K562 (cell line): ENCODE results near the gene TMEM163. TPM values are rescaled to one million over a fixed set of nuclear protein-coding genes. Genes with fewer than 3 reads are reported as not detected.

Source experiments
- ATAC-seq: fragments of 200-7000 bp; cut with Tn5 transposase; 3 replicates; pipeline ENCODE4 v1.9.1; 2020; ENCODE audit warnings: moderate library complexity
- BruUV-seq: library from RNA; stranded (reverse); fragments of 400-500 nt; replicated peaks from 2 replicates; lab custom pipeline; 2021; lab: Mats Ljungman, UMichigan
- CTCF ChIA-PET: fragments of 300-600 bp; formaldehyde crosslinking; extraction: SDS; loops from one replicate; lab custom pipeline; 2021; ENCODE audit warnings: low intra/inter-chr PET ratio; lab: Yijun Ruan, JAX
- POLR2A ChIA-PET: fragments of 300-600, 350-650 bp; sonication (Branson Sonifier 250); formaldehyde crosslinking; extraction: SDS; loops from one replicate; lab custom pipeline; 2021; ENCODE audit warnings: antibody characterized with exemption, inconsistent platforms; lab: Yijun Ruan, JAX
- DNase-seq, 4 experiments: peaks; one replicate each; pipeline versions ENCODE4 v3.0.0 to v3.0.0-alpha.2; 2011 to 2018; ENCODE audit warnings: low spot score in 3 of 4, mixed read lengths in 3 of 4; ENCODE audit errors: extremely low read depth in 1 of 4
- FAIRE-seq: peaks from 2 replicates; lab custom pipeline; 2011; peaks lifted over from hg19 to GRCh38; lab: Jason Lieb, UNC
- H2AFZ ChIP-seq: 2 replicates; pipeline ENCODE4 v1.6.0; 2011; ENCODE audit warnings: low read depth, low read length, control low read depth, inconsistent platforms
- H3K27ac ChIP-seq: fragments of 200-600 bp; 3 replicates; pipeline ENCODE4 v1.8.0; 2011; ENCODE audit warnings: low read depth, mild to moderate bottlenecking, control low read depth, inconsistent platforms, low read length, moderate library complexity, mixed read lengths; ENCODE audit errors: extremely low read depth
- H3K27me3 ChIP-seq, 2 experiments: fragments of 300-600 bp in 1 of 2; 2 replicates in 1 of 2; 3 replicates in 1 of 2; pipeline versions ENCODE4 v1.6.0 to v1.8.0; 2011; ENCODE audit warnings: inconsistent platforms in 2 of 2, low read length in 2 of 2, mild to moderate bottlenecking in 1 of 2, mixed read lengths in 1 of 2, moderate library complexity in 1 of 2; ENCODE audit not compliant: control insufficient read depth in 2 of 2, insufficient read depth in 2 of 2
- H3K36me3 ChIP-seq: fragments of 300-600 bp; 3 replicates; pipeline ENCODE4 v1.8.0; 2011; ENCODE audit warnings: mild to moderate bottlenecking, low read length, inconsistent platforms; ENCODE audit not compliant: control insufficient read depth, insufficient read depth
- H3K4me1 ChIP-seq, 2 experiments: fragments of 200-600 bp in 1 of 2; replicated peaks in 1 of 2; 2 replicates in 1 of 2; 3 replicates in 1 of 2; pipeline versions ENCODE4 v1.5.1 to v1.8.0; 2011; ENCODE audit warnings: inconsistent platforms in 2 of 2, low read length in 2 of 2, mild to moderate bottlenecking in 1 of 2, mixed read lengths in 1 of 2, moderate library complexity in 1 of 2; ENCODE audit not compliant: control insufficient read depth in 2 of 2, insufficient read depth in 2 of 2
- H3K4me2 ChIP-seq: 2 replicates; pipeline ENCODE4 v1.6.1; 2011; ENCODE audit warnings: low read length, control low read depth, inconsistent platforms, mixed read lengths; ENCODE audit not compliant: insufficient read depth
- H3K4me3 ChIP-seq: fragments of 200-600 bp; sonication (generic), shearing (Covaris generic); 2 replicates; pipeline ENCODE4 v1.5.1; 2016; ENCODE audit warnings: control low read depth, inconsistent platforms
- H3K79me2 ChIP-seq: fragments of 200-600 bp; 3 replicates; pipeline ENCODE4 v1.8.0; 2011; ENCODE audit warnings: low read length, inconsistent platforms; ENCODE audit not compliant: control insufficient read depth, insufficient read depth
- H3K9ac ChIP-seq, 2 experiments: 2 replicates each; pipeline versions ENCODE4 v1.6.0 to v1.6.1; 2011; ENCODE audit warnings: low read depth in 2 of 2, low read length in 2 of 2, control low read depth in 1 of 2, inconsistent platforms in 1 of 2, mild to moderate bottlenecking in 1 of 2, mixed read lengths in 1 of 2; ENCODE audit not compliant: insufficient read depth in 1 of 2
- H3K9me1 ChIP-seq: one replicate; pipeline ENCODE4 v1.6.0; 2011; ENCODE audit warnings: inconsistent platforms, mild to moderate bottlenecking, low read length, moderate library complexity; ENCODE audit not compliant: control insufficient read depth, insufficient read depth
- H3K9me3 ChIP-seq: replicated peaks from 2 replicates; pipeline ENCODE4 v1.5.1; 2011; ENCODE audit warnings: low read depth, low read length, inconsistent platforms; ENCODE audit not compliant: control insufficient read depth, insufficient read depth
- H4K20me1 ChIP-seq: replicated peaks from 2 replicates; pipeline ENCODE4 v1.6.1; 2011; ENCODE audit warnings: low read length, inconsistent platforms, mixed read lengths; ENCODE audit not compliant: control insufficient read depth, insufficient read depth
- BRD9 ChIP-seq: fragments of 450-650 bp; IDR thresholded peaks from 2 replicates; pipeline ENCODE4 v1.6.1; 2018; ENCODE audit warnings: low read depth; ENCODE audit not compliant: partially characterized antibody
- CEBPG ChIP-seq, 3 experiments: fragments of 200-800 bp in 1 of 3; sonication (Bioruptor generic) in 1 of 3; sonication (generic) in 1 of 3; formaldehyde crosslinking in 1 of 3; IDR thresholded peaks in 2 of 3; conservative IDR thresholded peaks in 1 of 3; 2 replicates each; pipeline versions ENCODE4 v1.6.1 to v1.8.0; 2016 to 2022; ENCODE audit warnings: missing compliant biosample characterization in 2 of 3, missing genetic modification characterization in 2 of 3, mild to moderate bottlenecking in 1 of 3, missing genetic modification reagents in 1 of 3
- DPF2 ChIP-seq: fragments of 450-650 bp; IDR thresholded peaks from 2 replicates; pipeline ENCODE4 v1.6.1; 2016
- PRMT5 ChIP-seq: sonication (generic); formaldehyde crosslinking; IDR thresholded peaks from 2 replicates; pipeline ENCODE4 v1.5.0; 2020; ENCODE audit warnings: missing genetic modification reagents
- ZNF644 ChIP-seq: fragments of 200-800 bp; sonication (Bioruptor generic); IDR thresholded peaks from 2 replicates; pipeline ENCODE4 v1.6.1; 2016; ENCODE audit warnings: low read depth, missing genetic modification characterization, missing compliant biosample characterization
- WGBS: fragments of 100-300 bp; shearing (Covaris generic); methylation state at CpG from one replicate; pipeline ENCODE4 v1.1.6; 2016; ENCODE audit warnings: low coverage, mixed read lengths; ENCODE audit not compliant: insufficient coverage; ENCODE audit errors: missing lambda C conversion rate; 5-methylcytosine and 5-hydroxymethylcytosine counted together
- in situ Hi-C: fragments of 300-500 bp; cut with MboI; formaldehyde crosslinking; loops from 4 replicates; pipeline ENCODE4 v1.15.0; 2018; ENCODE audit warnings: inconsistent platforms, mixed read lengths
- intact Hi-C: fragments of 100-400 bp; cut with micrococcal nuclease; formaldehyde crosslinking; loops from 2 replicates; pipeline ENCODE4 v1.14.2; 2022
- polyA plus RNA-seq, 8 experiments: library from polyadenylated mRNA; depleted of rRNA in 4 of 8; stranded (reverse) in 5 of 8; unstranded in 3 of 8; fragments of >200 nt; fragmentation: Nextera tagmentation in 2 of 8; fragmentation: Illumina TruSeq in 1 of 8; extraction: Ambion mirVana in 2 of 8; extraction: Trizol in 1 of 8; gene quantifications; 2 replicates each; pipeline versions ENCODE4 v1.2.1 to v1.2.3, GENCODE V29; 2011 to 2014; ENCODE audit warnings: inconsistent platforms in 1 of 8, missing spikeins in 1 of 8
- total RNA-seq, 7 experiments: library from RNA; depleted of rRNA in 6 of 7; stranded (reverse); fragments of >200 nt in 6 of 7; fragmentation: Illumina TruSeq in 2 of 7; extraction: Trizol in 2 of 7; gene quantifications; 2 replicates each; pipeline versions ENCODE4 v1.2.1 to v1.2.3, GENCODE V29; 2011 to 2021; ENCODE audit warnings: low replicate concordance in 1 of 7
- TF ChIP-seq, protein P1 (sequence below): sonication (generic); formaldehyde crosslinking; IDR thresholded peaks from 2 replicates; pipeline ENCODE4 v1.4.0; 2020; ENCODE audit warnings: mild to moderate bottlenecking, missing genetic modification reagents

TMEM163 gene
- total and polyA plus RNA-seq, 9 of the 15 experiments (the other 6 are each of a cell fraction or from before 2014, with no cell fraction given) = 0.04 to 0.68 (median 0.16) TPM; not detected in 3

DNA sequence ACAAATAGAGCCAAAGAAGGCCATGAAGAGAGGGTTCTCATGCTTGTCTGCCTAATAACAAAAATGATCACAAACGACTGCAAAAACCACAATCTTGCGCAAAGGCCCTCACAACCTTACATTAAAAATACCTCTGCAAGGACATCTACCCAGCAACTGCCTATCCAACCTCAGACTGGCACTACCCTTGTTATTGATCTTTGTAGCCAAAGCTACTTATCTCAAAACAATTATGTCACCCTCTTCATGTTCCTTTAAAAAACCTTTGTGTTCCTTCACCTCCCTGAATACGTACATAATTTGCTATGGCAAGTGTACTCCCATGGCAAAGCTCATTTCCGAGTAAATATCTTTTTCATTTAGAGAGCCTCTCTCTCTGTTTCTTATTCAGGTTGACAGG lies 44.1 kb downstream of the TMEM163 start:
- Histone ChIP-seq H4K20me1 (no peaks in the 10 kb centered on the region), H3K4me1 (no peaks in the 10 kb centered on the region), H3K27me3 (peaks cover 0 to 8% of the 10 kb centered on the region in 2 experiments; a peak in 3 of 5 replicates), H3K9ac (no peak overlapping the region), H3K27ac (no peak overlapping the region), H3K36me3 (no peaks in the 10 kb centered on the region), H3K9me1 (no peaks in the 10 kb centered on the region), H3K79me2 (no peaks in the 10 kb centered on the region), H3K4me3 (no peak overlapping the region), H3K9me3 (no peaks in the 10 kb centered on the region), H3K4me2 (no peak overlapping the region), H2AFZ (no peak overlapping the region)
- 10% methylated on average over 4 of the region's 4 CpGs for WGBS
- ChIA-PET POLR2A (interaction anchor here (0.6 to 1.2 kb wide), 2 partner anchors 13 to 200 kb away, joined by 3 read pairs; no protein-coding TSS in a partner anchor), CTCF (no interaction called here)
- no peak for TF ChIP-seq PRMT5 (CRISPR knock-in tag)
- TF ChIP-seq ZNF644 = no peak
- no peak for TF ChIP-seq DPF2
- TF ChIP-seq, protein P1, sequence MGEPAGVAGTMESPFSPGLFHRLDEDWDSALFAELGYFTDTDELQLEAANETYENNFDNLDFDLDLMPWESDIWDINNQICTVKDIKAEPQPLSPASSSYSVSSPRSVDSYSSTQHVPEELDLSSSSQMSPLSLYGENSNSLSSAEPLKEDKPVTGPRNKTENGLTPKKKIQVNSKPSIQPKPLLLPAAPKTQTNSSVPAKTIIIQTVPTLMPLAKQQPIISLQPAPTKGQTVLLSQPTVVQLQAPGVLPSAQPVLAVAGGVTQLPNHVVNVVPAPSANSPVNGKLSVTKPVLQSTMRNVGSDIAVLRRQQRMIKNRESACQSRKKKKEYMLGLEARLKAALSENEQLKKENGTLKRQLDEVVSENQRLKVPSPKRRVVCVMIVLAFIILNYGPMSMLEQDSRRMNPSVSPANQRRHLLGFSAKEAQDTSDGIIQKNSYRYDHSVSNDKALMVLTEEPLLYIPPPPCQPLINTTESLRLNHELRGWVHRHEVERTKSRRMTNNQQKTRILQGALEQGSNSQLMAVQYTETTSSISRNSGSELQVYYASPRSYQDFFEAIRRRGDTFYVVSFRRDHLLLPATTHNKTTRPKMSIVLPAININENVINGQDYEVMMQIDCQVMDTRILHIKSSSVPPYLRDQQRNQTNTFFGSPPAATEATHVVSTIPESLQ (CRISPR knock-in tag) = no peak
- no peak for TF ChIP-seq BRD9
- TF ChIP-seq CEBPG (CRISPR knock-in tag; IDR thresholded peaks at IDR 0.05) = no peak
- TF ChIP-seq CEBPG (tag; conservative IDR thresholded peaks at IDR 0.05 in 1 of 2, IDR thresholded peaks at IDR 0.05 in 1 of 2) = no peak
- ATAC-seq (no peak), DNase-seq (no peak), FAIRE-seq (no peak)
- BruUV-seq = no TSS peak
- intact Hi-C loops (no loop called here), in situ Hi-C loops (no loop called here)
